ENCODE measurements around the gene TUBB4B. TPM values are rescaled to one million over a fixed set of nuclear protein-coding genes. Genes with fewer than 3 reads are reported as not detected.

Gene TUBB4B
- total RNA-seq, 2 donors from 2014 or later: 328 to 415 TPM

DNA sequence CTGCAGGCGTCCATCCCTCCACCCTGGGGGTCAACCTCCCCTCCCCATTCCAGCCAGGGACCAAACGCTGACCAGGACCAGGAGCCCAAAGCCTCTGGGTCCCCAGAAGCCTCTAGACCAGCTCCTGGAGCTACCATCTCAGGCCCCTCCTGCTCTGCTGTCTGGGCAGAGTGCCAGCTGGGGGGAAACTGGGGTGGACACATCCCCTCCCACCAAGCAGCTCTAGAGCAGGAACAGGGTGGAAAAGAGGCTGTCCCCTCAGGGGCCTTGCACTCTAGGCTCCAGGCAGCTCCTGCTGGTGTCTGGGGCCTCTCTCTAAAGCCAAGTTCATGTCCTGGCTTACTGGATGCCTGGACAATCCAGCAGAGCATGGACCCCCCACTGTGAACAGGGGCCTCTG is 48.2 kb upstream of the TUBB4B start:
- Histone ChIP-seq H3K27me3 (ENCODE audit: control insufficient read depth, insufficient read depth, low read length, poor library complexity, severe bottlenecking) (no peaks in the 10 kb centered on the region), H3K27ac (ENCODE audit: low read depth, low read length) (no peak overlapping the region), H3K36me3 (ENCODE audit: control insufficient read depth, insufficient read depth, low read length) (peaks cover 14% of the 10 kb centered on the region), H3K9me3 (ENCODE audit: control insufficient read depth, low read length) (no peaks in the 10 kb centered on the region), H3K4me3 (ENCODE audit: low read length) (no peak overlapping the region), H3K9ac (ENCODE audit: extremely low read depth, low read length, poor library complexity, severe bottlenecking) (no peak overlapping the region), H3K4me1 (ENCODE audit: control insufficient read depth, insufficient read depth, low read length) (peaks cover 15% of the 10 kb centered on the region)
- DNase-seq: no peak
- Mint-ChIP-seq H3K27ac (no peak overlapping the region), H3K4me1 (peaks cover 12% of the 10 kb centered on the region), H3K36me3 (ENCODE audit: low read depth) (peaks cover 9% of the 10 kb centered on the region), H3K27me3 (ENCODE audit: insufficient read depth) (no peaks in the 10 kb centered on the region), H3K4me3 (no peak overlapping the region), H3K9me3 (no peaks in the 10 kb centered on the region)
- TF ChIP-seq, protein P1, sequence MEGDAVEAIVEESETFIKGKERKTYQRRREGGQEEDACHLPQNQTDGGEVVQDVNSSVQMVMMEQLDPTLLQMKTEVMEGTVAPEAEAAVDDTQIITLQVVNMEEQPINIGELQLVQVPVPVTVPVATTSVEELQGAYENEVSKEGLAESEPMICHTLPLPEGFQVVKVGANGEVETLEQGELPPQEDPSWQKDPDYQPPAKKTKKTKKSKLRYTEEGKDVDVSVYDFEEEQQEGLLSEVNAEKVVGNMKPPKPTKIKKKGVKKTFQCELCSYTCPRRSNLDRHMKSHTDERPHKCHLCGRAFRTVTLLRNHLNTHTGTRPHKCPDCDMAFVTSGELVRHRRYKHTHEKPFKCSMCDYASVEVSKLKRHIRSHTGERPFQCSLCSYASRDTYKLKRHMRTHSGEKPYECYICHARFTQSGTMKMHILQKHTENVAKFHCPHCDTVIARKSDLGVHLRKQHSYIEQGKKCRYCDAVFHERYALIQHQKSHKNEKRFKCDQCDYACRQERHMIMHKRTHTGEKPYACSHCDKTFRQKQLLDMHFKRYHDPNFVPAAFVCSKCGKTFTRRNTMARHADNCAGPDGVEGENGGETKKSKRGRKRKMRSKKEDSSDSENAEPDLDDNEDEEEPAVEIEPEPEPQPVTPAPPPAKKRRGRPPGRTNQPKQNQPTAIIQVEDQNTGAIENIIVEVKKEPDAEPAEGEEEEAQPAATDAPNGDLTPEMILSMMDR (conservative IDR thresholded peaks at IDR 0.05): no peak
- 95% methylated on average over 2 of the region's 2 CpGs; no CpG with 5 or more reads in 1 of the 2 experiments for WGBS, 2 experiments (ENCODE audit: insufficient coverage in 1 of 2, insufficient read length in 1 of 2)

DNA sequence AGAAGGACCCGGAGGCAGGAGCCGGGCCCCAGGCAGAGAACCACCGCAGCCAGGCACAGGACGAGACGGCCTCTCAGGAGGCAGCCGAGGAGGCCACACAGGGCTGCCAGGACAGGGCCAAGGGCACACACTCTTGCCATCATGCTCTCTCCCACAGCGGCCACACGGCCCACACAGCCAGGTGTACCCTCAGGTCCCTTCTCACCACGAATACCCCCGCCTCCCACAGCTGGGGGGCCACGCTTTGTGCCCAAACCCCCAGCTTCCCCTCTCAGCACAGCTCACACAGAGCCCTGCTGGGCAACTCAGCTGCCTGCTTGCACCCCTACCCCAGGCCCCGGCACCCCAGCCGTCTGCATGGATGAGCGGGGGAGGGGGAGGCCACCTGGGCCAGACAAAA is 47.3 kb upstream of the TUBB4B start:
- Mint-ChIP-seq H3K27me3 (ENCODE audit: insufficient read depth) (no peaks in the 10 kb centered on the region), H3K4me1 (peaks cover 17% of the 10 kb centered on the region), H3K4me3 (no peak overlapping the region), H3K27ac (no peak overlapping the region), H3K36me3 (ENCODE audit: low read depth) (peaks cover 9% of the 10 kb centered on the region), H3K9me3 (no peaks in the 10 kb centered on the region)
- TF ChIP-seq, protein P1 (conservative IDR thresholded peaks at IDR 0.05): no peak
- WGBS, 2 experiments (ENCODE audit: insufficient coverage in 1 of 2, insufficient read length in 1 of 2): 92 to 100% methylated on average over 3 to 14 of the region's 14 CpGs
- H3K27me3 ChIP-seq (ENCODE audit: control insufficient read depth, insufficient read depth, low read length, poor library complexity, severe bottlenecking): no peaks in the 10 kb centered on the region
- H3K4me1 ChIP-seq (ENCODE audit: control insufficient read depth, insufficient read depth, low read length): peaks cover 24% of the 10 kb centered on the region
- peaks cover 14% of the 10 kb centered on the region for H3K36me3 ChIP-seq (ENCODE audit: control insufficient read depth, insufficient read depth, low read length)
- H3K27ac ChIP-seq (ENCODE audit: low read depth, low read length): no peak overlapping the region
- no peak overlapping the region for H3K9ac ChIP-seq (ENCODE audit: extremely low read depth, low read length, poor library complexity, severe bottlenecking)
- H3K4me3 ChIP-seq (ENCODE audit: low read length): no peak overlapping the region
- H3K9me3 ChIP-seq (ENCODE audit: control insufficient read depth, low read length): no peaks in the 10 kb centered on the region
- no peak for DNase-seq

DNA sequence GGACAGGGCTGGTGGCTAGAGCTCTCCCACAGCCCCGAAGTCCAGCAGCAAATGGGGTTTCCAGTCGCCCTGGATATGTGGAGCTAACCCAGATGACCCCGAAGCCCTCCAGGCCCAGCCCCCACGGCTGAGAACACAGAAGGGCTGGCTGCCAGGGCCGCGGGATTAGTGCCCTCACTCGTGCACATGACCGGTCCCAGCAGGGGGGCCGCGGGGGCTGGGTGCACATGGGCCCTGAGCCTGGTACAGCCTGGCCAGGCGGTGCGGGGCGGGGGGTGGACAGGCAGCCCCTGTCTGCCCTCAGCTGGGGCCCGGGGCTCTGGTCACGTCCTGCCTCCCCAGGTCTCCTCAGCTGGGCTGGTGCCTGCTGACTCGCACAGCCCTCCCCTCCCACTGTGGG is 46.7 kb upstream of the TUBB4B start:
- Mint-ChIP-seq H3K4me1 (peaks cover 15% of the 10 kb centered on the region), H3K36me3 (ENCODE audit: low read depth) (peaks cover 9% of the 10 kb centered on the region), H3K9me3 (no peaks in the 10 kb centered on the region), H3K4me3 (no peak overlapping the region), H3K27ac (no peak overlapping the region), H3K27me3 (ENCODE audit: insufficient read depth) (no peaks in the 10 kb centered on the region)
- DNase-seq: no peak
- no peak overlapping the region for H3K9ac ChIP-seq (ENCODE audit: extremely low read depth, low read length, poor library complexity, severe bottlenecking)
- no peaks in the 10 kb centered on the region for H3K27me3 ChIP-seq (ENCODE audit: control insufficient read depth, insufficient read depth, low read length, poor library complexity, severe bottlenecking)
- 85 to 95% methylated on average over 3 to 16 of the region's 16 CpGs for WGBS, 2 experiments (ENCODE audit: insufficient coverage in 1 of 2, insufficient read length in 1 of 2)
- no peak overlapping the region for H3K4me3 ChIP-seq (ENCODE audit: low read length)
- TF ChIP-seq, protein P1 (conservative IDR thresholded peaks at IDR 0.05): no peak
- peaks cover 29% of the 10 kb centered on the region for H3K4me1 ChIP-seq (ENCODE audit: control insufficient read depth, insufficient read depth, low read length)
- no peaks in the 10 kb centered on the region for H3K9me3 ChIP-seq (ENCODE audit: control insufficient read depth, low read length)
- H3K27ac ChIP-seq (ENCODE audit: low read depth, low read length): no peak overlapping the region
- peaks cover 14% of the 10 kb centered on the region for H3K36me3 ChIP-seq (ENCODE audit: control insufficient read depth, insufficient read depth, low read length)

Data from endodermal cell (in vitro differentiated cells).